Stimulated activated CD8-positive, alpha-beta memory T cell treated with anti-CD3 and anti-CD28 coated beads, Interleukin-7, amount 100 ng/mL, for 48 hours (primary cell): ENCODE measurements around the gene MMRN1.

ENCODE experiments used
- DNase-seq, 2 donors: peaks; one replicate each; pipeline ENCODE4 v3.0.0-alpha.2; 2020; ENCODE audit warnings: low read depth in 1 of 2; ENCODE audit errors: extremely low read depth in 1 of 2

MMRN1 gene, protein sequence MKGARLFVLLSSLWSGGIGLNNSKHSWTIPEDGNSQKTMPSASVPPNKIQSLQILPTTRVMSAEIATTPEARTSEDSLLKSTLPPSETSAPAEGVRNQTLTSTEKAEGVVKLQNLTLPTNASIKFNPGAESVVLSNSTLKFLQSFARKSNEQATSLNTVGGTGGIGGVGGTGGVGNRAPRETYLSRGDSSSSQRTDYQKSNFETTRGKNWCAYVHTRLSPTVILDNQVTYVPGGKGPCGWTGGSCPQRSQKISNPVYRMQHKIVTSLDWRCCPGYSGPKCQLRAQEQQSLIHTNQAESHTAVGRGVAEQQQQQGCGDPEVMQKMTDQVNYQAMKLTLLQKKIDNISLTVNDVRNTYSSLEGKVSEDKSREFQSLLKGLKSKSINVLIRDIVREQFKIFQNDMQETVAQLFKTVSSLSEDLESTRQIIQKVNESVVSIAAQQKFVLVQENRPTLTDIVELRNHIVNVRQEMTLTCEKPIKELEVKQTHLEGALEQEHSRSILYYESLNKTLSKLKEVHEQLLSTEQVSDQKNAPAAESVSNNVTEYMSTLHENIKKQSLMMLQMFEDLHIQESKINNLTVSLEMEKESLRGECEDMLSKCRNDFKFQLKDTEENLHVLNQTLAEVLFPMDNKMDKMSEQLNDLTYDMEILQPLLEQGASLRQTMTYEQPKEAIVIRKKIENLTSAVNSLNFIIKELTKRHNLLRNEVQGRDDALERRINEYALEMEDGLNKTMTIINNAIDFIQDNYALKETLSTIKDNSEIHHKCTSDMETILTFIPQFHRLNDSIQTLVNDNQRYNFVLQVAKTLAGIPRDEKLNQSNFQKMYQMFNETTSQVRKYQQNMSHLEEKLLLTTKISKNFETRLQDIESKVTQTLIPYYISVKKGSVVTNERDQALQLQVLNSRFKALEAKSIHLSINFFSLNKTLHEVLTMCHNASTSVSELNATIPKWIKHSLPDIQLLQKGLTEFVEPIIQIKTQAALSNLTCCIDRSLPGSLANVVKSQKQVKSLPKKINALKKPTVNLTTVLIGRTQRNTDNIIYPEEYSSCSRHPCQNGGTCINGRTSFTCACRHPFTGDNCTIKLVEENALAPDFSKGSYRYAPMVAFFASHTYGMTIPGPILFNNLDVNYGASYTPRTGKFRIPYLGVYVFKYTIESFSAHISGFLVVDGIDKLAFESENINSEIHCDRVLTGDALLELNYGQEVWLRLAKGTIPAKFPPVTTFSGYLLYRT

DNA sequence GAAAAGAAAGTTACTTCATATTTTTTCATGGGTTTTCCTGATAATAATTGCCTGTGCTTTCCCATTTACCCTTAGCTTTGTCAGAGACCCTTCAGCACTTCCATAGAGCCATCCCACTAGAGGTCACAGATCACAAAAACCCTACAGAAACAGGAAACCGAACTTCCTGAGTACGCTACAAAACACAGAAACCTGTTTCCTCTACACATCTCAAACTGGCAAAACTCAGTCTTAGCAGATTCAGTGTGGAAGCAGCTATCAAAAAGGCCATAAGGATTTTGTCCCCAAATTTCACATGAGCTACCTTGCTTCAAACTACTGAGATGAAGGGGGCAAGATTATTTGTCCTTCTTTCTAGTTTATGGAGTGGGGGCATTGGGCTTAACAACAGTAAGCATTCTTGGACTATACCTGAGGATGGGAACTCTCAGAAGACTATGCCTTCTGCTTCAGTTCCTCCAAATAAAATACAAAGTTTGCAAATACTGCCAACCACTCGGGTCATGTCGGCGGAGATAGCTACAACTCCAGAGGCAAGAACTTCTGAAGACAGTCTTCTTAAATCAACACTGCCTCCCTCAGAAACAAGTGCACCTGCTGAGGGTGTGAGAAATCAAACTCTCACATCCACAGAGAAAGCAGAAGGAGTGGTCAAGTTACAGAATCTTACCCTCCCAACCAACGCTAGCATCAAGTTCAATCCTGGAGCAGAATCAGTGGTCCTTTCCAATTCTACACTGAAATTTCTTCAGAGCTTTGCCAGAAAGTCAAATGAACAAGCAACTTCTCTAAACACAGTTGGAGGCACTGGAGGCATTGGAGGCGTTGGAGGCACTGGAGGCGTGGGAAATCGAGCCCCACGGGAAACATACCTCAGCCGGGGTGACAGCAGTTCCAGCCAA lies at the start of gene MMRN1:
Gene MMRN1, plus strand, starts transcription at position 206 of the 902 bp plus-strand sequence. Its CDS starts 118 bp downstream, at position 324.
- DNase-seq: no peak

DNA sequence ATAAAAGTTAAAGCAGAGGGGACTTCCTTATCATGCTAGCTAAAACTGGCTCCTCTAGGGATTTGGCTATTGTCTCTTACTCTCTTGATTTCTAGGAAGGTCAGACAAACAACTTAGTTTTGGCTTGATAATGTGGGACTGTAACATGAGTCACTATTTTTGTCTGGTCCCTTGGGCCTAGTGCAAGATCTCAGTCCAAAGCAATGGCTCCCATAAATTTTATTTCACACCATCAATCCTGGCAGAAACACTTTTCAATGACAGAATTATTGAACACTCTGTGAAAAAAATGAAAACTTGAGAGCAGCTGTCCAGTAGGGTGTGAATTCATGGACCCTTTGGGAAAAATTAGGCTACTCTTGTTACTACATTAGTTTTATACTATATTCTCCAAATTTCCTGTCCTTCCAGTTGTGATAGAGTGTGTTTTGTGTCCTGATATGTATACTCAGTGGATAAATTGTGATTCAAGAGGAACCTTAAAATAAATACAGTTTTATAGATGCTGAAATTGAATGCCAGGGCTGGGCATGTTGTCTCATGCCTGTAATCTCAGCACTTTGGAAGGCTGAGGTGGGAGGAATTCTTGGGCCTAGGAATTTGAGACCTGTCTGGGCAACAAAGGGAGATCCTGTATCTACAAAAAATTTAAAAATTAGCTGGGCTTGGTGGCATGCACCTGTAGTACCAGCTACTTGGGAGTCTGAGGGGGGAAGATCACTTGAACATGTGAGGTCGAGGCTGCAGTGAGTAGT lies 46.9 kb upstream of the MMRN1 start:
- DNase-seq: no peak

DNA sequence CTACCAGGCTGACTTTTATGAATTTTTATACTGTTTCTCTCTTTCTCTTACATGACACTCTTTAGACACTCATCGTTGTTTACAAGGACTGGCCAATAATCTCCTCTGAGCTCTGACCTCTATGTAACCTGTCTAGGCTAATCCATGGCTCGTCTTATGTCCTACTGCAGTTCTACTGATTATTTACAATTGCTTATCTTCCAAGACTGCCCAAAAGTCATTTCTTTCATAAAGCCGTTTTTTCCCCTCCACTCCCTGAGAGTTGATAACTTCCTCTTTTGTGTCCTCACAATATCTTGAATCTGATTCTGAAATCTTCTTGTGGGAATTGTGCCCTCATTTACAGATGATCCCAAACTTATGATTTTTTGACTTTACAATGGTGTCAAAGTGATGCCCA lies 39.4 kb upstream of the MMRN1 start:
- no peak for DNase-seq

DNA sequence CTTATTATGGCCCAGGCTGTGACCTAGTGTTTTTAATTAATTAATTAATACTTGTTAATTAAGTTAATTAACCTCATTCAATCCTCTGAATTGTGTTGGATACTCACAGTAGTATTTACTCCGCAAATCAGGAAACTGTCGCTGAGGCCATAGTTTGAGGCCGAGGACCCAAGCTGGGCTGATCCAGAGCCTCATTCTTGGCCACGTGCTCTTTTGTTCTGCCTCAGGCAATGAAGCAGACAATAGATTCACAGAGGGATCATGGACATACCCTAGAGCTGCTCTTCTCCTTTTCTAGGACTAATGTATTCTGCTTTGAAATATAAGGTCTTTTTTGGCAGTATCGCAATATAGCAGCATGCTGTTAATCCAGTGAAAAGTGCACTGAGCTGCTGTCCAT lies 33.7 kb upstream of the MMRN1 start:
- no peak for DNase-seq

DNA sequence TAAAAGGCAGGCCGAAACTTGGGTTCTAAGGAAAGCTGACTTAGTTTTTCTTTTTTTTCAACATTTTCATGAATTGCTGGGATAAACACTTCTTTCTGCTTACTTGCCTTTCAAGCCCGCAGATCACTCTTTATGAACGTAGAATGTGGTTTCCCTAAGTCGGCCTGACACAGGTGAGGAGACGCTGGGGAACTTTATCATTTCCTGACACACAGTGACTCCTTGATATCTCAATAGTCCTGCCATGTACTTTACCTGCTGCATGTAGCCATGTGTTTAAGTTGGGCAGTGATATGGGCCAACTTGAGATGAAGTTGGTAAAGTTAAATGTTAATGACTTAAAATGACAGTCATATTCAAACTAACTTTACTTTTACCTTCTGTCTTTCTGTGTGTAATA lies 31.1 kb upstream of the MMRN1 start:
- DNase-seq: no peak

DNA sequence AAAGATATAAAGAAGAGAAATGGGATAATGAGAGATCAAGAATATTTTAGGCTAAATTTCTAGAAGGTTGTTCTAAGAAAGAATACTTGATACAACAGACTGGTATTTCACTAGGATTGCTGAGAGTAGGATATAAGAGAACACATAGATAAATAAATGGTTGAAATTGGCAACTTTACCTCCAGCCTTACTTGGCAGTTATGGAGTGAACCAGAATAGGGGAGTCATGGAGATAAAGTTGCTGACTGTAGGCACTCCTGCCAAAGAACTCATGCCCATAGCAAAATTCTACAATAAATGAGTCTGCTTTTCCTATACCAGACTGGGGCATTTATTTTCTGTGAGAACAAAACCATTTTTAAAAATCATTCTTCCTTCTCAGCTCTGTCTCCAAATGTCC lies 26.4 kb upstream of the MMRN1 start:
- no peak for DNase-seq

DNA sequence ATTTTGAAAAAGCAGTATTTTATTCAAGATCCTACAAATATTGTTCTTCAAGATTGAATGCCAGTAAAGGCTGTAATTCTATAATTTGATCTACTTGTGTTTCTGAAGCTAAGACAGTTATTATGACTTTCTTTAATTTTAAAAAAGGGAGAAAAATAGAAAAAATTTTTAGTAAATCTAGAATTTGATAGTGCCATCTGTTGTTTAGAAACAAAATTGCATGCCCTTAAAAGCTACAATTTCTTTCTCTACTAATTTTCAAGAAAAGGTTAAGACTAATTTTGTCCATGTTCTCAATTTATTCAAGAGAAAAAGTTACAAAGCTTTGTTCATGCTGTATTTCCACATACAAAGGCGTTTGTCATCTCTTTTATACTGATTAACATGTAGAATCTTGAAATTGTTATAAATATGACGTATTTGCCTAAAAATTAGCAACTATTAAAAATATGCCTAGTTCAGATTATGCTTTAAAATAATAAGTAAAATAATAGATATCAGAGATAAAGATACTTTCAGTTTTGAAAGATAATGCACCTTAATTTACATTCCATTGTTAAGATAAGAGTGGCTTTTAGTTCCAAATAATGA lies 25.6 kb upstream of the MMRN1 start:
- DNase-seq: no peak

DNA sequence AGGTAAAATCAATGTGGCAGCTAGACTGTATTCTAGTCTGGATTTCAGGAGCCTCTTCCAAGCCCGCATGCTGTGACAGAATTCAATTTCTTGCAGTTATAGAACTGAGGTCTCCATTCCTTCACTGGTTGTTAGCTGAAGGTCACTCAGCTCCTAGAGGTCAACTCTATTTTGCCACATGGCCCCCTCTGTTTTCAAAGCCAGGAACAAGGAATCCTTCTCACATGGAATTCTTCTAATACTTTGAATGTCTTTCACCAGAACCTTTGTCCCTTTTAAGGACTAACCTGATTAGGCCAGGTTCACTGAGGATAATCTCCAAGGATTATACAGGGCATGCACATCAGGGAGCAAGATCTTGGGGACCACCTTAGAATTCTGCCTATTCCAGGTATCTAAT lies 23.4 kb upstream of the MMRN1 start:
- DNase-seq: no peak

DNA sequence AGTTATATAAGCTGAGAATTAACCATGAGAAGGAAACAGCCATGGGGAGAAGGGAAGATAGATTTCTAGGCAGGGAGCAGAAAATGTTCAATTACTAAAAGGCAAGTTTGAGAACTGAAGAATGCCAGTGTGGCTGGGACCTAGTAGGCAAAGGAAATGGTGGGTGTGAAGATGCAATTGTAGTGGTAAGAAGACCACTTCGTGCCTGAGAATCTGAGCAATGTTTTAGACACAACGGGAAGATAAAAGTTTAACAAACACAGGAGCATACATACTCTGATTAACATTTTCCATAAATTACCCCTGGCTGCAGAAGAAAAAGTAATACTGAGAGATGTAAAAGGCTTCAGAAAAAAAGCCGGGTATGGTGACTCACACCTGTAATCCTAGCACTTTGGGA lies 18.1 kb upstream of the MMRN1 start:
- DNase-seq: no peak

DNA sequence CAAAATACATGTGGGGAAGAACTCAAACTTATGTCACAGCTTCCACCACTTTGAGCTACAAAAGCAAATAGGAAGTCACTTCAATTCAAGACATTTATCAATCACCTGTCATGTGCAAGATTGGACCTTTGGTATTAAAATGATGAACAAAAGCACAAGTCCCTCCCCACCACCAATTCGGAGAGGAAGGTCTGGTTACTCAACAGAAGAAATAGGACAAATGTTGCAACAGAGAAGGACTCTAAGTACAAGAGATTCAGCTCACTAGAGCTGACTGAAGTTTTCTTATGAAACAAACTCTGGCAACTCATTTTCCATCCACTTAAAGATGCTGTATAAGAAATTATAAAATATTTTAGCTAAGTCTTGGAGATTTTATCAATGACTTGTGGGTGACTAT lies 16.0 kb upstream of the MMRN1 start:
- DNase-seq: no peak

DNA sequence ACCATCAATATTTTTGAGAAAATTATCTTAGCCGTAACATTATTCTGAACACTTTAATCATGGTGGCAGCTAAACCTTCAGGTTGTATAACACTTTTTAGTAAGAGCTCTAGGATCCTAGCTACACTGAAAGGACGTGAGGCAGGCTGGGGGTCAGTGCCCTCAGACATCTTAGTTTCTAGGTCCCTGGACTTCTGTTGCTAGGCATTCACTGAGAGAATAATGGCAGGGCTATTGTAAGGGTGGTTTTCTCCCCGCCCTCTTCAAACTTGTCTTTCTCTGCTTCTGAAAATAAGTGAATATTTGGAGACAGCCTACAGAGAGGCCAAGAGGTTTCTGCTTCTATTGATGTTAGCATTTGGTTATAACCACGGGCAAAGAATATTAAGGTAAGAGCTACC lies 15.4 kb upstream of the MMRN1 start:
- no peak for DNase-seq

DNA sequence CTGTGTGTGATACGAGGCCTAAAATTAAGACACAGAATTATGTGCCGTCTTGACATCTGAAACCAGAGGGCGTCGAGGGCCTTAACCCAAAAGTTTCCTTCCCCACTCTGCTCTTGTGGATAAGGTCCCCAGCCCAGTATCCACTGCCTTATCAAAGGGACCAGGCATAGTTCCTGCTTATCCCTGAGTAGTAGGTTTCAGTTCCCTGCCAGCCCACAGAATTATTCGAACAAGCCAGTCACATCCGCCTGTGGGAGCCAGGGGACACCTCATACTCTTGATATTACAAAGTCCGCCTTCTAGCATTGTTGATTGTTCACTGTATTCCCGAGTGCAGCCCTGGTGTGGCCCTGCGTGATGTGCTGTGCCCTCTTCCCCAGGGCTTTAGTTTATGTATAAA lies 5.4 kb upstream of the MMRN1 start:
- no peak for DNase-seq

DNA sequence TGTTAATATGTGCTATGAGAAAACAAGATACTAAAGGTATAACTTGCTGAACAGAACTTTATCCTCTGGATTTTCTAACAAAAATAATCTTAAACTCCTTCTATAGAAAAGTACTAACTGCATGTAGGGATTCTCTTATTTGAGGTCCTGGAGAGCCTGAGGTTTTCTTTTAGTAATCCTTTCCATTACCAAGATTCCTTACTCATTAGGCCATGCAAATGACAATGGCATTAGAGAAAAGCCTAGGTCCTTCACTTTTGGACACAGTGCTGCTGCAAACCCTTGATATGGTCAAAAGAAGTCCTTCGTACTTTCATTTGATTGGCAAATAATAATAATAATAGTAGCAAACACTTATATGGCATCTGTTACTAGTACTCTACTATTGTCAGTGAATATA lies 3.2 kb downstream of the MMRN1 start:
- no peak for DNase-seq

DNA sequence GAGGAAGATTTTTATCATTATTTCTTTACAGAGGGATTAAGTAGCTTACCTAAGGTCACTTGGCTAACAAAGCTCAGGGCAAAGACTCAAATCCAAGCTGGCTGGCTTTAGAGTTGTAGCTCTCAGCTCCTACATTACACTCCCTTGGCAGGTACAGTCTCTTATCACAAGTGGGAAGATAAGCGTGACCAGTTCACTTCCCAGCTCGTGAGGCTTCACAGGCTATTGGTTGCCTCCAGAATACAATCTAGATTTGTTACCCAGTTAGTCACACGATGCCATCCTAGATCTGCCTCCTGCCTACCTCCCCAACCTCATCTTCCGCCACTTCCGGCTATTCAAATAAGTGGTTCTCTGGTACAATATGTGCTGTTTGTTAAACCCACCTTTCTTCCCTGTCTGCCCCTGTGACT lies 3.7 kb downstream of the MMRN1 start:
- no peak for DNase-seq

DNA sequence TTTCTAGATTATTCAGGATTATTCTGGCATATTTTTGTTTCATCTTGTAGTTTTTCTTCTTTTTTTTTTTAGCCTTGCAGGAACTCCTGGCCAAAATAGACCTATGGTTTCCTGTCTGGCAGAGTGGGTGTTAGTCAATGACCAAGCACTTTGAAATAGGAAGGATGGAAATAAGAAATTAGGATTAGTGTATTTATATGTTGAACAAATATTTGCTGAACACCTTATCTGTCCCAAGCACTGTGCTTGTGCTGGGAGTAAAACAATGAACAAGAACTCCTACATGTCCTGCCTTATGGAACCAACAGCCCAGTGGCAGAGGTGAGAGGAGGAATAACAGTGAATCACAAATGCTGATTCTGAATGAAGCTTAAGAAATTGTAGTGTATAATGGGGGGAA lies 4.5 kb downstream of the MMRN1 start:
- DNase-seq: no peak

DNA sequence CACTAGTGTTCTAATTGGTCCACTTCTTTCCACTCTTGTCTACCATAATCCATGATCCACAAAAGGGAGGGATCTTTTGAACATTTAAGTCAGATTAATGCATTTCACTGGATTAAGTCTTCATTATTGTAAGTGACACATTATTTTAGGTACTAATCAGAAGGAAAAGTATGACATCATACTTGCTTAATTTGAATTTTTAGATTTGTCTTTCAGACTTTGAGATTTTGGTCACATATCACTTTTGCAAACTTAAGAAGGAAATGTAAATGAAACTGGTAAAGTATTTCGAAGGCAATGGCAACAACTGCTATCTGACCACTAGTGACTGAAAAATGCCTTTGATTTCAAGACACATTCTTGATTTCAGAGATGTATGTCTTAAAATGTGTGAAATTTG lies 5.2 kb downstream of the MMRN1 start:
- no peak for DNase-seq

DNA sequence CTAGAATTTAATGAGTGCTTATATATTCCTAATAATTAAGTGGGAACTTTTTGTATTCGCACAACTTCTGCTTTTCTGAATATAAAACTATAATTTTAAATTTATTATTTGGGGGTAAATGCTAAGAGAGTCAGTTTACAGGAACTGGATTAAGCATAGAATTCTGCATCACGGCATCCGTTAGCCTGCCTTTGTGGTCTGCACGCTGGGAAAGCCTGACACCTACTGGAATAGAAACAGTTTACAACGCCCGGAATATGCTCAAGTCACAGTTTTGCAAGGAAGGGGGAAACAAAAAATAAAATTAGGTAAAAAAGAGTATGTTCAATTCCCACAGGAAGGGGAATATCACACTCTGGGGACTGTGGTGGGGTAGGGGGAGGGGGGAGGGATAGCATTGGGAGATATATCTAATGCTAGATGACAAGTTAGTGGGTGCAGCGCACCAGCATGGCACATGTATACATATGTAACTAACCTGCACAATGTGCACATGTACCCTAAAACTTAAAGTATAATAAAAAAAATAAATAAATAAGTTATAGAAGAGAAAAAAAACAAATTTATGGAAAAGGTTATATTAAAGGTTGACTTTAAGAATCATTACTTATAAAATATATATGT lies 7.3 kb downstream of the MMRN1 start:
- DNase-seq: peak in 1 of 2 donors; percentile 18

DNA sequence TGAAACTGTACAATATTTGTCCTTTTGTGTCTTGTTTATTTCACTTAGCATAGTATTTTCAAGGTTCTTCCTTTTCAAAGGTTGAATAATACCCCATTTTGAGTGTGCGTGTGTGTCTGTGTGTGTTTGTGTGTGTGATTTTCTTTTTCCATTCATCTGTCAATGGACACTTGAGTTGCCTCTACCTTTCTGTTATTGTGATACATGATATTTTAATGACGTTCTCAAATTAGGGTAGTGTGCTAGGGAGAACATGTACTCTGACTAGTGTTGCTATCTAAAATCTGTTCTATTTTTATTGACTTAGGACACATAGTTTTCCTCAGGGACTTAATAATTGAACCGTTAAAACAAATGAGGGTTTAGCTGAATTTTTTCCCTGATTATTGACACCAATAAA lies 9.9 kb downstream of the MMRN1 start:
- no peak for DNase-seq

DNA sequence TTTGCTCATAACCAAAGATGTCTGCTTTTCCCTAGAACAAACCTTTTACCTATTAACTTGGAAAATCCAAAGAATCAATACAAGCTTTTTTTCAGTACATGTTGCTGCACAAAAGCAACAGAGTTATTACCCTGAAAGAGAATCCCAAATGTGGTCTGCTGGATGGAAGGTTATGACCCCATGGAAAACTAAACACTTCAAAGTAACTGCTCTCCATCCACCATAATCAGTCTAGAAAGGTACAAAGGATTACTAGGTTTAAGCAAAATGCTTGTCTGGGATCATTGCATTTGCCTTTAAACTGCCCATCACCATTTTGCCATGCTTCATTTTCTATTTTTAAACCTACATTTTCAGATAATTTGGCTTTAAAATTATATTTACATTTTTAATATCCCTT lies 11.7 kb downstream of the MMRN1 start:
- no peak for DNase-seq
